Inflammatory macrophage treated with lipopolysaccharide for 1 hour (primary cell): ENCODE data around the gene PTPRR.

Source experiments
- DNase-seq, 2 donors: peaks; one replicate each; pipeline ENCODE4 v3.0.0-alpha.2; 2020 to 2022

Gene PTPRR

GRCh38 chr12:70910666-70911065 lies 9.9 kb downstream of the PTPRR start:
- no peak for DNase-seq

- no peak for DNase-seq
Observed at GRCh38 chr12:70908978-70909377, 11.6 kb downstream of the PTPRR start.

GRCh38 chr12:70907412-70907811 lies 13.1 kb downstream of the PTPRR start:
- DNase-seq: no peak

GRCh38 chr12:70895956-70896355 lies 24.6 kb downstream of the PTPRR start:
- DNase-seq: no peak

GRCh38 chr12:70892593-70892992 lies 27.9 kb downstream of the PTPRR start:
- no peak for DNase-seq

- DNase-seq: no peak
Observed at GRCh38 chr12:70890895-70891832, 29.4 kb downstream of the PTPRR start.

GRCh38 chr12:70885956-70886355 lies 34.6 kb downstream of the PTPRR start:
- no peak for DNase-seq

- DNase-seq: no peak
Observed at GRCh38 chr12:70883855-70884254, 36.7 kb downstream of the PTPRR start.

- no peak for DNase-seq
Observed at GRCh38 chr12:70880744-70881143, 39.8 kb downstream of the PTPRR start.

GRCh38 chr12:70876952-70877351 lies 43.6 kb downstream of the PTPRR start:
- no peak for DNase-seq

- DNase-seq: no peak
Observed at GRCh38 chr12:70875628-70876027, 44.9 kb downstream of the PTPRR start.

GRCh38 chr12:70854881-70855568 lies 65.5 kb downstream of the PTPRR start:
- no peak for DNase-seq

GRCh38 chr12:70854138-70854537 lies 66.4 kb downstream of the PTPRR start:
- no peak for DNase-seq

GRCh38 chr12:70853326-70853725 lies 67.2 kb downstream of the PTPRR start:
- peak; percentile 15 to 35 for DNase-seq

GRCh38 chr12:70852416-70853150 lies 68.0 kb downstream of the PTPRR start:
- DNase-seq: no peak

GRCh38 chr12:70849265-70849960 lies 71.1 kb downstream of the PTPRR start:
- DNase-seq: no peak

- DNase-seq: no peak
Observed at GRCh38 chr12:70847871-70848270, 72.7 kb downstream of the PTPRR start.

GRCh38 chr12:70845268-70845667 lies 75.3 kb downstream of the PTPRR start:
- DNase-seq: no peak

GRCh38 chr12:70843363-70843762 lies 77.2 kb downstream of the PTPRR start:
- no peak for DNase-seq

- no peak for DNase-seq
Observed at GRCh38 chr12:70842942-70843341, 77.6 kb downstream of the PTPRR start.

- no peak for DNase-seq
Observed at GRCh38 chr12:70842136-70842535, 78.4 kb downstream of the PTPRR start.

GRCh38 chr12:70840656-70841350 lies 79.7 kb downstream of the PTPRR start:
- no peak for DNase-seq
